Smooth muscle cell (in vitro differentiated cells): ENCODE data around the gene VEGFD. TPM values are rescaled to one million over a fixed set of nuclear protein-coding genes. Genes with fewer than 3 reads are reported as not detected.

ENCODE experiments used
- DNase-seq: peaks from one replicate; lab custom pipeline; 2025; ENCODE audit not compliant: unreplicated experiment; lab: John Stamatoyannopoulos, UW
- H2AFZ ChIP-seq: fragments of 200-600 bp; sonication (generic); 2 replicates; pipeline ENCODE4 v1.6.0; 2016; ENCODE audit warnings: antibody characterized with exemption, low read depth, mild to moderate bottlenecking
- H3F3A ChIP-seq: fragments of 200-600 bp; sonication (generic); 2 replicates; pipeline ENCODE4 v1.6.0; 2017; ENCODE audit warnings: antibody characterized with exemption, low read depth
- H3K27ac ChIP-seq: fragments of 200-600 bp; sonication (generic); 2 replicates; pipeline ENCODE4 v1.5.1; 2016; ENCODE audit warnings: low read depth, mild to moderate bottlenecking
- H3K27me3 ChIP-seq: fragments of 200-600 bp; sonication (generic); 2 replicates; pipeline ENCODE4 v1.6.1; 2016; ENCODE audit warnings: low read depth, mild to moderate bottlenecking
- H3K36me3 ChIP-seq: fragments of 200-600 bp; sonication (generic); 2 replicates; pipeline ENCODE4 v1.5.1; 2016; ENCODE audit warnings: low read depth
- H3K4me1 ChIP-seq: fragments of 200-600 bp; sonication (generic); 2 replicates; pipeline ENCODE4 v1.5.1; 2016; ENCODE audit warnings: low read depth
- H3K4me2 ChIP-seq: fragments of 200-600 bp; sonication (generic); 2 replicates; pipeline ENCODE4 v1.6.0; 2016; ENCODE audit warnings: mild to moderate bottlenecking
- H3K4me3 ChIP-seq: fragments of 200-600 bp; sonication (generic); 2 replicates; pipeline ENCODE4 v1.5.1; 2016; ENCODE audit warnings: mild to moderate bottlenecking
- H3K79me2 ChIP-seq: fragments of 200-600 bp; sonication (generic); 2 replicates; pipeline ENCODE4 v1.6.0; 2016; ENCODE audit warnings: low read depth, mild to moderate bottlenecking
- H3K9ac ChIP-seq: fragments of 200-600 bp; sonication (generic); 2 replicates; pipeline ENCODE4 v1.6.0; 2016; ENCODE audit warnings: low read depth
- H3K9me3 ChIP-seq: fragments of 200-600 bp; sonication (generic); replicated peaks from 2 replicates; pipeline ENCODE4 v1.5.1; 2016; ENCODE audit warnings: low read depth
- H4K20me1 ChIP-seq: fragments of 200-600 bp; sonication (generic); 2 replicates; pipeline ENCODE4 v1.6.0; 2016; ENCODE audit warnings: low read depth
- CTCF ChIP-seq: fragments of 200-600 bp; sonication (generic); IDR thresholded peaks from 2 replicates; pipeline ENCODE4 v1.5.1; 2017; ENCODE audit warnings: borderline replicate concordance, mild to moderate bottlenecking, antibody characterized with exemption; ENCODE audit not compliant: insufficient read depth, poor library complexity, severe bottlenecking
- WGBS: methylation state at CpG from one replicate; pipeline ENCODE4 v1.1.7; 2016; ENCODE audit warnings: low lambda C conversion rate; 5-methylcytosine and 5-hydroxymethylcytosine counted together
- polyA plus RNA-seq: library from polyadenylated mRNA; unstranded; fragments of >200 nt; fragmentation: Nextera tagmentation; extraction: Ambion mirVana; gene quantifications from 2 replicates; pipeline ENCODE4 v1.2.1, GENCODE V29; 2016
- total RNA-seq: library from RNA; depleted of rRNA; stranded (reverse); fragments of >200 nt; gene quantifications from 2 replicates; pipeline ENCODE4 v1.2.3, GENCODE V29; 2014

Gene VEGFD
- total and polyA plus RNA-seq, 2 experiments from 2014 or later: 0.38 TPM; not detected in 1

GRCh38 chrX:15344106-15344505 is 40.1 kb downstream of the VEGFD start:
- DNase-seq: no peak
- Histone ChIP-seq H3K27me3 (no peaks in the 10 kb centered on the region), H3K36me3 (no peaks in the 10 kb centered on the region), H3K4me1 (no peaks in the 10 kb centered on the region), H3K27ac (no peak overlapping the region), H4K20me1 (no peaks in the 10 kb centered on the region), H3K4me2 (no peak overlapping the region), H2AFZ (no peak overlapping the region), H3F3A (no peaks in the 10 kb centered on the region), H3K4me3 (no peak overlapping the region), H3K9ac (no peak overlapping the region), H3K9me3 (no peaks in the 10 kb centered on the region), H3K79me2 (no peaks in the 10 kb centered on the region)
- no peak for TF ChIP-seq CTCF

- no peaks in the 10 kb centered on the region for H3K9me3 ChIP-seq
- DNase-seq: no peak
- H3K4me1 ChIP-seq: no peaks in the 10 kb centered on the region
- H3K9ac ChIP-seq: no peak overlapping the region
- H3K36me3 ChIP-seq: no peaks in the 10 kb centered on the region
- H3F3A ChIP-seq: no peaks in the 10 kb centered on the region
- no peak overlapping the region for H3K27ac ChIP-seq
- H4K20me1 ChIP-seq: no peaks in the 10 kb centered on the region
- H3K27me3 ChIP-seq: no peaks in the 10 kb centered on the region
- no peak overlapping the region for H3K4me3 ChIP-seq
- 50% methylated on average over 5 of the region's 5 CpGs for WGBS
- no peak overlapping the region for H2AFZ ChIP-seq
- TF ChIP-seq CTCF: no peak
- no peaks in the 10 kb centered on the region for H3K79me2 ChIP-seq
- no peak overlapping the region for H3K4me2 ChIP-seq
Measured at GRCh38 chrX:15343075-15343476, 41.1 kb downstream of the VEGFD start.

GRCh38 chrX:15340867-15341266 is 43.3 kb downstream of the VEGFD start:
- Histone ChIP-seq H3K4me3 (no peak overlapping the region), H3K79me2 (no peaks in the 10 kb centered on the region), H4K20me1 (no peaks in the 10 kb centered on the region), H3K4me1 (no peaks in the 10 kb centered on the region), H3K9me3 (no peaks in the 10 kb centered on the region), H2AFZ (no peak overlapping the region), H3K4me2 (no peak overlapping the region), H3F3A (no peaks in the 10 kb centered on the region), H3K27ac (no peak overlapping the region), H3K27me3 (peaks cover 8% of the 10 kb centered on the region), H3K36me3 (no peaks in the 10 kb centered on the region), H3K9ac (no peak overlapping the region)
- no peak for DNase-seq
- 93% methylated on average over 2 of the region's 2 CpGs for WGBS
- no peak for TF ChIP-seq CTCF

- WGBS: 40% methylated on average over 10 of the region's 10 CpGs
- Histone ChIP-seq H3K9me3 (no peaks in the 10 kb centered on the region), H3K4me1 (no peaks in the 10 kb centered on the region), H3K36me3 (no peaks in the 10 kb centered on the region), H3K79me2 (no peaks in the 10 kb centered on the region), H3K4me2 (peak overlapping the region; percentile 75), H3K9ac (peak overlapping the region; percentile 89), H3F3A (no peaks in the 10 kb centered on the region), H3K27ac (peak overlapping the region; percentile 92), H4K20me1 (no peaks in the 10 kb centered on the region), H3K4me3 (peak overlapping the region; percentile 48), H2AFZ (peak overlapping the region; percentile 70), H3K27me3 (peaks cover 8% of the 10 kb centered on the region)
- no peak for DNase-seq
- TF ChIP-seq CTCF: no peak
Measured at GRCh38 chrX:15336023-15336413, 48.2 kb downstream of the VEGFD start.
